Breast epithelium (tissue), 3 donors: ENCODE results near the gene COL23A1.

Experiments used
- CTCF ChIP-seq, 3 donors: fragments of 450-650 bp; IDR thresholded peaks; one replicate each; pipeline ENCODE4 v1.5.1; 2016 to 2017; ENCODE audit warnings: antibody characterized with exemption in 3 of 3, mild to moderate bottlenecking in 3 of 3, moderate library complexity in 3 of 3
- POLR2A ChIP-seq: fragments of 450-650 bp; IDR thresholded peaks from one replicate; pipeline ENCODE4 v1.6.1; 2016; ENCODE audit warnings: antibody characterized with exemption, mild to moderate bottlenecking, moderate library complexity

- TF ChIP-seq CTCF (IDR thresholded peaks at IDR 0.05) (no peak), POLR2A (no peak)
Observed at GRCh38 chr5:178312880-178313282, 277.3 kb downstream of the COL23A1 start.
